OCI-LY3 (cell line): ENCODE measurements around the gene HOMEZ.

ENCODE experiments used
- EZH2phosphoT487 ChIP-seq: fragments of 200-600 bp; shearing (Covaris generic); IDR thresholded peaks from 2 replicates; pipeline ENCODE4 v1.6.1; 2018; ENCODE audit warnings: antibody characterized with exemption, mixed run types, low read depth
- TF ChIP-seq, protein P1 (sequence below): fragments of 200-600, 300-600 bp; sonication (generic); IDR thresholded peaks from 2 replicates; pipeline ENCODE4 v1.5.1; 2014; ENCODE audit warnings: antibody characterized with exemption, low read length, low read depth

DNA sequence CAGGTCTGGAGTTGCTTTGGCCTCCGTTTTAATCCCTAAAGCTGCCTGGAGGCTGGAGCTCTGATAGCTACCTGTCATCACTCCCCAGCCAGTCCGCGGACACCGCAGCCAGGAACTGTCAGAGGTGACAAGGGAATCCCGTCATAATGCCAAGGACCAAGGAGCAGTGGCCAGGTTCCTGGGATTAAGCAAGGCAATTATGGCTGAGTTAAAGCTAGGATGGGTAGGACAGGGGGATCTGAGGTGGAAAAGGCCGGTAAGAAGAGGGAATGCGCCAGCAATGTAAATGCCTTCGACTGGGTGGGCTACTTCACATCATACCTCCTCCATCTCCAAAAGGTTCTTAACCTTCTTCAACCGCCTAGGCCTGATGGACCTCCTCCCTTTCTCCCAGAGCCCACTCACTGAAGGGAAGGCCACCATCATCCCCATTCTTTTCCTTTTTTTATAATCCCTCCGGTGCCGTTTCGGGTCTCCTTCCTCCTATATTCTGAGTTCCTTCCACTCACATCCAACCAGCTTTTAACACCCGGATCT lies 14.8 kb upstream of the HOMEZ start:
- TF ChIP-seq, protein P1, sequence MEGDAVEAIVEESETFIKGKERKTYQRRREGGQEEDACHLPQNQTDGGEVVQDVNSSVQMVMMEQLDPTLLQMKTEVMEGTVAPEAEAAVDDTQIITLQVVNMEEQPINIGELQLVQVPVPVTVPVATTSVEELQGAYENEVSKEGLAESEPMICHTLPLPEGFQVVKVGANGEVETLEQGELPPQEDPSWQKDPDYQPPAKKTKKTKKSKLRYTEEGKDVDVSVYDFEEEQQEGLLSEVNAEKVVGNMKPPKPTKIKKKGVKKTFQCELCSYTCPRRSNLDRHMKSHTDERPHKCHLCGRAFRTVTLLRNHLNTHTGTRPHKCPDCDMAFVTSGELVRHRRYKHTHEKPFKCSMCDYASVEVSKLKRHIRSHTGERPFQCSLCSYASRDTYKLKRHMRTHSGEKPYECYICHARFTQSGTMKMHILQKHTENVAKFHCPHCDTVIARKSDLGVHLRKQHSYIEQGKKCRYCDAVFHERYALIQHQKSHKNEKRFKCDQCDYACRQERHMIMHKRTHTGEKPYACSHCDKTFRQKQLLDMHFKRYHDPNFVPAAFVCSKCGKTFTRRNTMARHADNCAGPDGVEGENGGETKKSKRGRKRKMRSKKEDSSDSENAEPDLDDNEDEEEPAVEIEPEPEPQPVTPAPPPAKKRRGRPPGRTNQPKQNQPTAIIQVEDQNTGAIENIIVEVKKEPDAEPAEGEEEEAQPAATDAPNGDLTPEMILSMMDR, result no peak
- TF ChIP-seq EZH2phosphoT487, result no peak
